Measurements from ENCODE around the gene SOX5. TPM values are rescaled to one million over a fixed set of nuclear protein-coding genes. Genes with fewer than 3 reads are reported as not detected.
"Not testable (repeated sequence)": the region's sequence is repeated elsewhere in the genome, so short reads cannot be mapped to it uniquely, and the experiment has no call there.

SOX5 gene
- total RNA-seq, 3 donors from 2014 or later (not counting 1 experiment from before 2014, with no cell fraction given), result 0.80 to 0.95 TPM; not detected in 1

DNA sequence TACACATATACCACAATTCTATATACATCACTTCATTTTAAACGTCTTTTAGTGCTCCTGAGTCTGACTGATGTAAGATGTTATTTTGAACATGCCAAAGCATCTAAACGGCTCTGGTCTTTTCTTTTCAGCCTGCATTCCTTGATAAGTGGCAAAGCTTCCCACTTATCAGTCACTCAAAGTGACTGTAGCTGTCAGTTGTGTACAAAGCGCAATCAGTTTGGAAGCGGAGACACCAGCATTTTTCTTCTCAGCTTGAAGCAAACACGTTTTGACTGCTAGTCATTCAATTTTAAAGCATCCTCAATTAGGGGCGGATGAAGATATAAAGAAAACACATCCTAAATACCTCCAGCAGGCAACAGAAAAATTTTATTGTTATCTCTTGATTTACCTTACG lies 226.8 kb downstream of the SOX5 start:
- Histone ChIP-seq H3K36me3 (ENCODE audit: control insufficient read depth, insufficient read depth, low read length) (no peaks in the 10 kb centered on the region), H3K27ac (ENCODE audit: low read length) (no peak overlapping the region), H3K4me3 (ENCODE audit: low read length) (no peak overlapping the region), H3K4me1 (ENCODE audit: control insufficient read depth, insufficient read depth, low read length) (no peaks in the 10 kb centered on the region), H3K9me3 (ENCODE audit: control insufficient read depth, insufficient read depth, low read length) (no peaks in the 10 kb centered on the region), H3K27me3 (ENCODE audit: control insufficient read depth, insufficient read depth, low read length) (no peaks in the 10 kb centered on the region)
- no peak overlapping the region for H3K27ac Mint-ChIP-seq
- ATAC-seq (no peak), DNase-seq (no peak)
- intact Hi-C loops (cut with micrococcal nuclease), result no loop called here
- no peaks in the 10 kb centered on the region for H3K4me1 Mint-ChIP-seq
- WGBS (ENCODE audit: insufficient coverage), result 78% methylated on average over 7 of the region's 7 CpGs
- H3K27me3 Mint-ChIP-seq (ENCODE audit: low read depth in 2 of 2), result no peaks in the 10 kb centered on the region
- peaks cover 13 to 18% of the 10 kb centered on the region in 2 donors for H3K9me3 Mint-ChIP-seq
- H3K4me3 Mint-ChIP-seq, result no peak overlapping the region
- no peaks in the 10 kb centered on the region for H3K36me3 Mint-ChIP-seq
- TF ChIP-seq, protein P1, sequence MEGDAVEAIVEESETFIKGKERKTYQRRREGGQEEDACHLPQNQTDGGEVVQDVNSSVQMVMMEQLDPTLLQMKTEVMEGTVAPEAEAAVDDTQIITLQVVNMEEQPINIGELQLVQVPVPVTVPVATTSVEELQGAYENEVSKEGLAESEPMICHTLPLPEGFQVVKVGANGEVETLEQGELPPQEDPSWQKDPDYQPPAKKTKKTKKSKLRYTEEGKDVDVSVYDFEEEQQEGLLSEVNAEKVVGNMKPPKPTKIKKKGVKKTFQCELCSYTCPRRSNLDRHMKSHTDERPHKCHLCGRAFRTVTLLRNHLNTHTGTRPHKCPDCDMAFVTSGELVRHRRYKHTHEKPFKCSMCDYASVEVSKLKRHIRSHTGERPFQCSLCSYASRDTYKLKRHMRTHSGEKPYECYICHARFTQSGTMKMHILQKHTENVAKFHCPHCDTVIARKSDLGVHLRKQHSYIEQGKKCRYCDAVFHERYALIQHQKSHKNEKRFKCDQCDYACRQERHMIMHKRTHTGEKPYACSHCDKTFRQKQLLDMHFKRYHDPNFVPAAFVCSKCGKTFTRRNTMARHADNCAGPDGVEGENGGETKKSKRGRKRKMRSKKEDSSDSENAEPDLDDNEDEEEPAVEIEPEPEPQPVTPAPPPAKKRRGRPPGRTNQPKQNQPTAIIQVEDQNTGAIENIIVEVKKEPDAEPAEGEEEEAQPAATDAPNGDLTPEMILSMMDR (IDR thresholded peaks at IDR 0.05), result no peak

DNA sequence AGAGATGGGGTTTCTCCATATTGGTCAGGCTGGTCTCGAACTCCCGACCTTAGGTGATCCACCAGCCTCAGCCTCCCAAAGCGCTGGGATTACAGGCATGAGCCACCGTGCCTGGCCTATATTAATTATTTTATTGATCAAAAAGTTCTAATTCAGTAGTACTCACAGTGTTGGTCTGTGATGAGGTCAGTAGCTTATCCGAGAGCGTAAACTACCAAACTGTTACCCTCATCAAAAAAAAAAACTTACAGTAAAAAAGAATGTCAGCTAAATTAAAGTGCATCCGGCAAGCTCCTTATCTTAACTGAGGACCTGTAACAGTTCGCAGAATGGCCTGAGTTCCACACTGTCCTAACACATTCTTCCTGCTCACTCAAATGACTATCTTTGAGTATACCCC lies 228.2 kb downstream of the SOX5 start:
- TF ChIP-seq, protein P1 (IDR thresholded peaks at IDR 0.05), result no peak
- no peaks in the 10 kb centered on the region for H3K27me3 Mint-ChIP-seq (ENCODE audit: low read depth in 2 of 2)
- H3K36me3 Mint-ChIP-seq, result no peaks in the 10 kb centered on the region
- Histone ChIP-seq H3K36me3 (ENCODE audit: control insufficient read depth, insufficient read depth, low read length) (no peaks in the 10 kb centered on the region), H3K4me3 (ENCODE audit: low read length) (no peak overlapping the region), H3K27ac (ENCODE audit: low read length) (no peak overlapping the region), H3K4me1 (ENCODE audit: control insufficient read depth, insufficient read depth, low read length) (no peaks in the 10 kb centered on the region), H3K27me3 (ENCODE audit: control insufficient read depth, insufficient read depth, low read length) (no peaks in the 10 kb centered on the region), H3K9me3 (ENCODE audit: control insufficient read depth, insufficient read depth, low read length) (no peaks in the 10 kb centered on the region)
- peaks cover 10 to 18% of the 10 kb centered on the region in 2 donors for H3K9me3 Mint-ChIP-seq
- ATAC-seq (no peak), DNase-seq (no peak)
- 94% methylated on average over 7 of the region's 8 CpGs for WGBS (ENCODE audit: insufficient coverage)
- no peak overlapping the region for H3K4me3 Mint-ChIP-seq
- no peak overlapping the region for H3K27ac Mint-ChIP-seq
- intact Hi-C loops (cut with micrococcal nuclease), result no loop called here
- no peaks in the 10 kb centered on the region for H3K4me1 Mint-ChIP-seq

DNA sequence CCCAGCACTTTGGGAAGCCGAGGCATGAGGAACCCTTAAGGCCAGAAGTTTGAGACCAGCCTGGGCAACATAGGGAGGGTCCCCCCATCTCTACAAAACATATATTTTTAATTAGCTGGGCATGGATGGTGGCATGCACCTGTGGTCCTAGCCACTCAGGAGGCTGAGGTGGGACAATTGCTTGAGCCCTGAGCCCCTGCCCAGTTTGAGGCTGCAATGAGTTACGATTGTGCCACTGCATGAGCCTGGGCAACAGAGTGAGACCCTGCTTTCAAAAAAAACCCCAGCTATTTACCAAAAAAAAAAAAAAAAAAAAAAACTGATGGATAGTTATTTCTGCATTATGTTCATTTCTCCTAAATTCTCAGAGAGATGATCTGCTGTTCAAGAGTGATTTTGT lies 230.0 kb downstream of the SOX5 start:
- no peaks in the 10 kb centered on the region for H3K27me3 Mint-ChIP-seq (ENCODE audit: low read depth in 2 of 2)
- no peak overlapping the region for H3K27ac ChIP-seq (ENCODE audit: low read length)
- no peaks in the 10 kb centered on the region for H3K27me3 ChIP-seq (ENCODE audit: control insufficient read depth, insufficient read depth, low read length)
- WGBS (ENCODE audit: insufficient coverage), result 100% methylated on average over 2 of the region's 2 CpGs
- DNase-seq, result no peak
- H3K36me3 ChIP-seq (ENCODE audit: control insufficient read depth, insufficient read depth, low read length), result no peaks in the 10 kb centered on the region
- H3K4me1 ChIP-seq (ENCODE audit: control insufficient read depth, insufficient read depth, low read length), result no peaks in the 10 kb centered on the region
- peaks cover 7 to 10% of the 10 kb centered on the region in 2 donors for H3K9me3 Mint-ChIP-seq
- no peak for ATAC-seq
- intact Hi-C loops (cut with micrococcal nuclease), result no loop called here
- no peak overlapping the region for H3K27ac Mint-ChIP-seq
- no peaks in the 10 kb centered on the region for H3K4me1 Mint-ChIP-seq
- no peak overlapping the region for H3K4me3 ChIP-seq (ENCODE audit: low read length)
- H3K4me3 Mint-ChIP-seq, result no peak overlapping the region
- TF ChIP-seq, protein P1 (IDR thresholded peaks at IDR 0.05), result no peak
- no peaks in the 10 kb centered on the region for H3K36me3 Mint-ChIP-seq
- H3K9me3 ChIP-seq (ENCODE audit: control insufficient read depth, insufficient read depth, low read length), result no peaks in the 10 kb centered on the region

DNA sequence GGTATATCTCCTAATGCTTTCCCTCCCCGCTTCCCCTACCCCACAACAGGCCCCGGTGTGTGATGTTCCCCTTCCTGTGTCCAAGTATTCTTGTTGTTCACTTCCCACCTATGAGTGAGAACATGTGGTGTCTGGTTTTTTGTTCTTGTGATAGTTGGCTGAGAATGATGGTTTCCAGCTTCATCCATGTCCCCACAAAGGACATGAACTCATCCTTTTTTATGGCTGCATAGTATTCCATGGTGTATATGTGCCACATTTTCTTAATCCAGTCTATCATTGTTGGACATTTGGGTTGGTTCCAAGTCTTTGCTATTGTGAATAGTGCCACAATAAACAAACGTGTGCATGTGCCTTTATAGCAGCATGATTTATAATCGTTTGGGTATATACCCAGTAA lies 239.1 kb downstream of the SOX5 start:
- H3K4me3 ChIP-seq (ENCODE audit: low read length); H3K27me3 ChIP-seq (ENCODE audit: control insufficient read depth, insufficient read depth, low read length); H3K4me1 ChIP-seq (ENCODE audit: control insufficient read depth, insufficient read depth, low read length); H3K36me3 ChIP-seq (ENCODE audit: control insufficient read depth, insufficient read depth, low read length); H3K36me3 Mint-ChIP-seq; H3K4me3 Mint-ChIP-seq; H3K4me1 Mint-ChIP-seq; ATAC-seq; DNase-seq; H3K27ac Mint-ChIP-seq; H3K9me3 ChIP-seq (ENCODE audit: control insufficient read depth, insufficient read depth, low read length); intact Hi-C loops (cut with micrococcal nuclease); H3K27me3 Mint-ChIP-seq (ENCODE audit: low read depth in 2 of 2); H3K27ac ChIP-seq (ENCODE audit: low read length): not testable (repeated sequence)
- peaks cover 7 to 10% of the 10 kb centered on the region in 2 donors for H3K9me3 Mint-ChIP-seq
- no CpG with 5 or more reads among the region's 4 CpGs for WGBS (ENCODE audit: insufficient coverage)

Measured in natural killer cell (primary cell).